ENCODE measurements around the gene EIF4A2.
"Not testable (repeated sequence)": the region's sequence is repeated elsewhere in the genome, so short reads cannot be mapped to it uniquely, and the experiment has no call there.

Gene EIF4A2

GRCh38 chr3:186785495-186786018, 2.2 kb downstream of the EIF4A2 start:
- no peak for FAIRE-seq

GRCh38 chr3:186786922-186787321, 3.5 kb downstream of the EIF4A2 start:
- FAIRE-seq, result no peak

- no peak for FAIRE-seq
Observed at GRCh38 chr3:186787642-186788481, 4.5 kb downstream of the EIF4A2 start.

GRCh38 chr3:186788482-186789370, 5.3 kb downstream of the EIF4A2 start:
- FAIRE-seq, result no peak

- peak; percentile 73 for FAIRE-seq
Observed at GRCh38 chr3:186789554-186790260, 6.3 kb downstream of the EIF4A2 start.

- peak; percentile 49 for FAIRE-seq
Observed at GRCh38 chr3:186790261-186790981, 7.0 kb downstream of the EIF4A2 start.

- no peak for FAIRE-seq
Observed at GRCh38 chr3:186798239-186798874, 15.0 kb downstream of the EIF4A2 start.

- no peak for FAIRE-seq
Observed at GRCh38 chr3:186800285-186800684, 16.9 kb downstream of the EIF4A2 start.

GRCh38 chr3:186802701-186803100, 19.3 kb downstream of the EIF4A2 start:
- no peak for FAIRE-seq

- not testable (repeated sequence) for FAIRE-seq
Observed at GRCh38 chr3:186803447-186803846, 20.1 kb downstream of the EIF4A2 start.

- FAIRE-seq, result no peak
Observed at GRCh38 chr3:186806089-186807055, 23.0 kb downstream of the EIF4A2 start, which contains the start of gene RFC4. Gene RFC4, minus strand, starts transcription at chr3:186806482. Its CDS starts 1,769 bp downstream, at chr3:186804713.

- FAIRE-seq, result no peak
Observed at GRCh38 chr3:186807231-186807630, 23.9 kb downstream of the EIF4A2 start.

GRCh38 chr3:186810336-186810996, 27.1 kb downstream of the EIF4A2 start:
- FAIRE-seq, result no peak

- FAIRE-seq, result not testable (repeated sequence)
Observed at GRCh38 chr3:186811313-186811712, 27.9 kb downstream of the EIF4A2 start.

GRCh38 chr3:186814100-186814499, 30.7 kb downstream of the EIF4A2 start:
- FAIRE-seq, result no peak

GRCh38 chr3:186815435-186815834, 32.1 kb downstream of the EIF4A2 start:
- FAIRE-seq, result no peak

- FAIRE-seq, result no peak
Observed at GRCh38 chr3:186818516-186818915, 35.1 kb downstream of the EIF4A2 start.

- no peak for FAIRE-seq
Observed at GRCh38 chr3:186818956-186819355, 35.6 kb downstream of the EIF4A2 start.
